ENCODE data around the gene TCL1B.

Gene TCL1B

GRCh38 chr14:95712398-95712797 lies 26.2 kb downstream of the TCL1B start:
- H3K4me1 ChIP-seq (ENCODE audit: control insufficient read depth, insufficient read depth, low read depth, low read length): no peaks in the 10 kb centered on the region
- H3K18ac ChIP-seq (ENCODE audit: low read depth in 1 of 2, low read length in 2 of 2): no peak overlapping the region
- H2AFZ ChIP-seq (ENCODE audit: low read depth, low read length): no peak overlapping the region
- H3K27ac ChIP-seq (ENCODE audit: low read length, poor library complexity, severe bottlenecking): no peak overlapping the region
- no peak overlapping the region for H2BK120ac ChIP-seq (ENCODE audit: low read depth, low read length)
- no peak overlapping the region for H2BK15ac ChIP-seq (ENCODE audit: low read depth, poor library complexity, severe bottlenecking)
- no peak overlapping the region for H3K4me3 ChIP-seq (ENCODE audit: insufficient read depth in 1 of 2, low read depth in 1 of 2, low read length in 2 of 2)
- H3K79me1 ChIP-seq (replicated peaks; ENCODE audit: low read length, poor library complexity, severe bottlenecking): no peaks in the 10 kb centered on the region
- no peak for DNase-seq
- WGBS: 91% methylated on average over 8 of the region's 9 CpGs
- H2BK12ac ChIP-seq (ENCODE audit: low read length in 2 of 2): no peak overlapping the region
- no peaks in the 10 kb centered on the region for H3K36me3 ChIP-seq (ENCODE audit: control insufficient read depth in 1 of 2, insufficient read depth in 2 of 2, low read depth in 1 of 2, low read length in 2 of 2)
- no peak overlapping the region for H2BK5ac ChIP-seq (ENCODE audit: low read depth, low read length, poor library complexity, severe bottlenecking)
- no peak overlapping the region for H4K91ac ChIP-seq (ENCODE audit: low read length)
- no peak overlapping the region for H2AK5ac ChIP-seq (ENCODE audit: low read length, severe bottlenecking)
- H3K4me2 ChIP-seq (ENCODE audit: low read length, poor library complexity, severe bottlenecking): no peak overlapping the region
- H4K8ac ChIP-seq (ENCODE audit: low read length): no peak overlapping the region
- no peaks in the 10 kb centered on the region for H3K9me3 ChIP-seq (ENCODE audit: control insufficient read depth, low read length)
- no peak overlapping the region for H3K4ac ChIP-seq (ENCODE audit: low read depth in 1 of 2, low read length in 2 of 2)
- no peak overlapping the region for H3K14ac ChIP-seq (ENCODE audit: low read length in 2 of 2)
- H3K9ac ChIP-seq (ENCODE audit: low read length): no peak overlapping the region
- peaks cover 0 to 25% of the 10 kb centered on the region in 2 experiments for H3K27me3 ChIP-seq (ENCODE audit: control insufficient read depth in 1 of 2, insufficient read depth in 1 of 2, low read length in 2 of 2)
- no peak overlapping the region for H3K23ac ChIP-seq (ENCODE audit: low read length in 2 of 2)

- Histone ChIP-seq H2AK5ac (ENCODE audit: low read length, severe bottlenecking) (no peak within 1 kb of the TSS), H2BK120ac (ENCODE audit: low read depth, low read length) (no peak within 1 kb of the TSS), H4K8ac (ENCODE audit: low read length) (no peak within 1 kb of the TSS), H2AFZ (ENCODE audit: low read depth, low read length) (no peak within 1 kb of the TSS), H3K36me3 (ENCODE audit: control insufficient read depth in 1 of 2, insufficient read depth in 2 of 2, low read depth in 1 of 2, low read length in 2 of 2) (no peaks in the 10 kb centered on the region), H3K4me3 (ENCODE audit: insufficient read depth in 1 of 2, low read depth in 1 of 2, low read length in 2 of 2) (no peak within 1 kb of the TSS), H3K4me1 (ENCODE audit: control insufficient read depth, insufficient read depth, low read depth, low read length) (no peaks in the 10 kb centered on the region), H3K9ac (ENCODE audit: low read length) (no peak within 1 kb of the TSS), H3K27ac (ENCODE audit: low read length, poor library complexity, severe bottlenecking) (no peak within 1 kb of the TSS), H3K4me2 (ENCODE audit: low read length, poor library complexity, severe bottlenecking) (no peak within 1 kb of the TSS), H3K14ac (ENCODE audit: low read length in 2 of 2) (no peak within 1 kb of the TSS), H3K18ac (ENCODE audit: low read depth in 1 of 2, low read length in 2 of 2) (no peak within 1 kb of the TSS), H3K9me3 (ENCODE audit: control insufficient read depth, low read length) (no peaks in the 10 kb centered on the region), H2BK5ac (ENCODE audit: low read depth, low read length, poor library complexity, severe bottlenecking) (no peak within 1 kb of the TSS), H4K91ac (ENCODE audit: low read length) (no peak within 1 kb of the TSS), H3K4ac (ENCODE audit: low read depth in 1 of 2, low read length in 2 of 2) (no peak within 1 kb of the TSS), H2BK12ac (ENCODE audit: low read length in 2 of 2) (no peak within 1 kb of the TSS), H3K79me1 (replicated peaks; ENCODE audit: low read length, poor library complexity, severe bottlenecking) (no peaks in the 10 kb centered on the region), H3K23ac (ENCODE audit: low read length in 2 of 2) (no peak within 1 kb of the TSS), H3K27me3 (ENCODE audit: control insufficient read depth in 1 of 2, insufficient read depth in 1 of 2, low read length in 2 of 2) (peaks cover 0 to 22% of the 10 kb centered on the region in 2 experiments), H2BK15ac (ENCODE audit: low read depth, poor library complexity, severe bottlenecking) (no peak within 1 kb of the TSS)
- no peak for DNase-seq
- 83% methylated on average over 35 of the region's 47 CpGs for WGBS
Observed at GRCh38 chr14:95713596-95714371, 27.6 kb downstream of the TCL1B start, which contains the start of gene TCL1A. TCL1A (minus strand) TSS chr14:95714125; CDS start chr14:95714066, 59 bp downstream.

GRCh38 chr14:95722525-95723190 lies 36.4 kb downstream of the TCL1B start:
- Histone ChIP-seq H3K9me3 (ENCODE audit: control insufficient read depth, low read length) (peaks cover 7% of the 10 kb centered on the region), H2BK5ac (ENCODE audit: low read depth, low read length, poor library complexity, severe bottlenecking) (no peak overlapping the region), H3K27ac (ENCODE audit: low read length, poor library complexity, severe bottlenecking) (no peak overlapping the region), H3K9ac (ENCODE audit: low read length) (no peak overlapping the region), H3K4me3 (ENCODE audit: insufficient read depth in 1 of 2, low read depth in 1 of 2, low read length in 2 of 2) (no peak overlapping the region), H2BK12ac (ENCODE audit: low read length in 2 of 2) (no peak overlapping the region), H3K27me3 (ENCODE audit: control insufficient read depth in 1 of 2, insufficient read depth in 1 of 2, low read length in 2 of 2) (peaks cover 0 to 2% of the 10 kb centered on the region in 2 experiments), H2BK15ac (ENCODE audit: low read depth, poor library complexity, severe bottlenecking) (no peak overlapping the region), H3K4me1 (ENCODE audit: control insufficient read depth, insufficient read depth, low read depth, low read length) (no peaks in the 10 kb centered on the region), H3K18ac (ENCODE audit: low read depth in 1 of 2, low read length in 2 of 2) (no peak overlapping the region), H2AK5ac (ENCODE audit: low read length, severe bottlenecking) (no peak overlapping the region), H3K14ac (ENCODE audit: low read length in 2 of 2) (no peak overlapping the region), H3K23ac (ENCODE audit: low read length in 2 of 2) (no peak overlapping the region), H3K4ac (ENCODE audit: low read depth in 1 of 2, low read length in 2 of 2) (no peak overlapping the region), H3K4me2 (ENCODE audit: low read length, poor library complexity, severe bottlenecking) (no peak overlapping the region), H4K91ac (ENCODE audit: low read length) (no peak overlapping the region), H4K8ac (ENCODE audit: low read length) (no peak overlapping the region), H2BK120ac (ENCODE audit: low read depth, low read length) (no peak overlapping the region), H3K79me1 (replicated peaks; ENCODE audit: low read length, poor library complexity, severe bottlenecking) (no peaks in the 10 kb centered on the region), H2AFZ (ENCODE audit: low read depth, low read length) (no peak overlapping the region), H3K36me3 (ENCODE audit: control insufficient read depth in 1 of 2, insufficient read depth in 2 of 2, low read depth in 1 of 2, low read length in 2 of 2) (no peaks in the 10 kb centered on the region)
- WGBS: 50% methylated on average over 1 of the region's 1 CpG
- no peak for DNase-seq

- Histone ChIP-seq H2BK15ac (ENCODE audit: low read depth, poor library complexity, severe bottlenecking) (no peak overlapping the region), H3K27ac (ENCODE audit: low read length, poor library complexity, severe bottlenecking) (no peak overlapping the region), H3K36me3 (ENCODE audit: control insufficient read depth in 1 of 2, insufficient read depth in 2 of 2, low read depth in 1 of 2, low read length in 2 of 2) (no peaks in the 10 kb centered on the region), H3K4ac (ENCODE audit: low read depth in 1 of 2, low read length in 2 of 2) (no peak overlapping the region), H3K9me3 (ENCODE audit: control insufficient read depth, low read length) (peaks cover 7% of the 10 kb centered on the region), H3K23ac (ENCODE audit: low read length in 2 of 2) (no peak overlapping the region), H3K4me2 (ENCODE audit: low read length, poor library complexity, severe bottlenecking) (no peak overlapping the region), H3K4me1 (ENCODE audit: control insufficient read depth, insufficient read depth, low read depth, low read length) (no peaks in the 10 kb centered on the region), H3K4me3 (ENCODE audit: insufficient read depth in 1 of 2, low read depth in 1 of 2, low read length in 2 of 2) (no peak overlapping the region), H4K8ac (ENCODE audit: low read length) (no peak overlapping the region), H2BK12ac (ENCODE audit: low read length in 2 of 2) (no peak overlapping the region), H4K91ac (ENCODE audit: low read length) (no peak overlapping the region), H3K9ac (ENCODE audit: low read length) (no peak overlapping the region), H3K79me1 (replicated peaks; ENCODE audit: low read length, poor library complexity, severe bottlenecking) (no peaks in the 10 kb centered on the region), H2AK5ac (ENCODE audit: low read length, severe bottlenecking) (no peak overlapping the region), H2BK120ac (ENCODE audit: low read depth, low read length) (no peak overlapping the region), H3K27me3 (ENCODE audit: control insufficient read depth in 1 of 2, insufficient read depth in 1 of 2, low read length in 2 of 2) (peaks cover 0 to 12% of the 10 kb centered on the region in 2 experiments), H3K14ac (ENCODE audit: low read length in 2 of 2) (no peak overlapping the region), H2AFZ (ENCODE audit: low read depth, low read length) (no peak overlapping the region), H2BK5ac (ENCODE audit: low read depth, low read length, poor library complexity, severe bottlenecking) (no peak overlapping the region), H3K18ac (ENCODE audit: low read depth in 1 of 2, low read length in 2 of 2) (no peak overlapping the region)
- 63% methylated on average over 4 of the region's 5 CpGs for WGBS
- DNase-seq: no peak
Observed at GRCh38 chr14:95725685-95726336, 39.6 kb downstream of the TCL1B start.
